K562 (cell line): ENCODE data around the gene STIM1. TPM values are rescaled to one million over a fixed set of nuclear protein-coding genes. Genes with fewer than 3 reads are reported as not detected.

Experiments used
- ARID1B ChIP-seq: fragments of 450-650 bp; IDR thresholded peaks from 2 replicates; pipeline ENCODE4 v1.6.1; 2016; ENCODE audit warnings: antibody characterized with exemption, mild to moderate bottlenecking, inconsistent platforms
- CEBPG ChIP-seq, 3 experiments: fragments of 200-800 bp in 1 of 3; sonication (Bioruptor generic) in 1 of 3; sonication (generic) in 1 of 3; formaldehyde crosslinking in 1 of 3; IDR thresholded peaks in 2 of 3; conservative IDR thresholded peaks in 1 of 3; 2 replicates each; pipeline versions ENCODE4 v1.6.1 to v1.8.0; 2016 to 2022; ENCODE audit warnings: missing compliant biosample characterization in 2 of 3, missing genetic modification characterization in 2 of 3, mild to moderate bottlenecking in 1 of 3, missing genetic modification reagents in 1 of 3
- FOXJ3 ChIP-seq: sonication (generic); formaldehyde crosslinking; IDR thresholded peaks from 2 replicates; pipeline ENCODE4 v1.4.0; 2020; ENCODE audit warnings: mild to moderate bottlenecking, missing genetic modification reagents
- HNRNPH1 ChIP-seq: fragments of 200-400 bp; formaldehyde crosslinking; optimal IDR thresholded peaks from 2 replicates; pipeline ENCODE3; 2017; ENCODE audit warnings: low read depth, mild to moderate bottlenecking, low read length, moderate library complexity
- MCM5 ChIP-seq: fragments of 450-650 bp; IDR thresholded peaks from 2 replicates; pipeline ENCODE4 v1.6.1; 2016; ENCODE audit warnings: low read depth
- TEAD1 ChIP-seq, 2 experiments: fragments of 450-650 bp in 1 of 2; sonication (generic) in 1 of 2; formaldehyde crosslinking; IDR thresholded peaks; 2 replicates each; pipeline versions ENCODE4 v1.4.0 to v1.8.0; 2020 to 2022; ENCODE audit warnings: mild to moderate bottlenecking in 2 of 2, missing genetic modification reagents in 1 of 2
- YY1 ChIP-seq, 3 experiments: IDR thresholded peaks; 2 replicates each; pipeline ENCODE4 v1.6.1; 2011; ENCODE audit warnings: low read length in 2 of 3, mild to moderate bottlenecking in 2 of 3, moderate library complexity in 2 of 3, borderline replicate concordance in 1 of 3, control low read depth in 1 of 3, low read depth in 1 of 3; ENCODE audit not compliant: insufficient read depth in 3 of 3, insufficient replicate concordance in 2 of 3, control insufficient read depth in 1 of 3, insufficient read length in 1 of 3; ENCODE audit errors: extremely low read depth in 1 of 3
- polyA plus RNA-seq, 8 experiments: library from polyadenylated mRNA; depleted of rRNA in 4 of 8; stranded (reverse) in 5 of 8; unstranded in 3 of 8; fragments of >200 nt; fragmentation: Nextera tagmentation in 2 of 8; fragmentation: Illumina TruSeq in 1 of 8; extraction: Ambion mirVana in 2 of 8; extraction: Trizol in 1 of 8; gene quantifications; 2 replicates each; pipeline versions ENCODE4 v1.2.1 to v1.2.3, GENCODE V29; 2011 to 2014; ENCODE audit warnings: inconsistent platforms in 1 of 8, missing spikeins in 1 of 8
- total RNA-seq, 7 experiments: library from RNA; depleted of rRNA in 6 of 7; stranded (reverse); fragments of >200 nt in 6 of 7; fragmentation: Illumina TruSeq in 2 of 7; extraction: Trizol in 2 of 7; gene quantifications; 2 replicates each; pipeline versions ENCODE4 v1.2.1 to v1.2.3, GENCODE V29; 2011 to 2021; ENCODE audit warnings: low replicate concordance in 1 of 7
- TF ChIP-seq, protein P1 (sequence below), 2 experiments: fragments of 150-350 bp in 1 of 2; IDR thresholded peaks; 2 replicates each; pipeline ENCODE4 v1.6.1; 2012 to 2016; ENCODE audit warnings: low read depth in 2 of 2, low read length in 2 of 2, mild to moderate bottlenecking in 1 of 2, moderate library complexity in 1 of 2
- TF ChIP-seq, protein P2 (sequence below): sonication (generic); formaldehyde crosslinking; IDR thresholded peaks from 2 replicates; pipeline ENCODE4 v1.8.0; 2022; ENCODE audit warnings: mild to moderate bottlenecking, missing genetic modification reagents
- TF ChIP-seq, protein P3 (sequence below), 2 experiments: fragments of 450-650 bp in 1 of 2; sonication (generic) in 1 of 2; formaldehyde crosslinking in 1 of 2; IDR thresholded peaks in 1 of 2; conservative IDR thresholded peaks in 1 of 2; 2 replicates each; pipeline versions ENCODE4 v1.6.1 to v1.8.1; 2016 to 2023; ENCODE audit warnings: mild to moderate bottlenecking in 2 of 2, moderate library complexity in 2 of 2, inconsistent platforms in 1 of 2, missing genetic modification reagents in 1 of 2

Gene STIM1
- total and polyA plus RNA-seq, 9 of the 15 experiments (the other 6 are each of a cell fraction or from before 2014, with no cell fraction given): 7.7 to 50.5 (median 22.5) TPM

DNA sequence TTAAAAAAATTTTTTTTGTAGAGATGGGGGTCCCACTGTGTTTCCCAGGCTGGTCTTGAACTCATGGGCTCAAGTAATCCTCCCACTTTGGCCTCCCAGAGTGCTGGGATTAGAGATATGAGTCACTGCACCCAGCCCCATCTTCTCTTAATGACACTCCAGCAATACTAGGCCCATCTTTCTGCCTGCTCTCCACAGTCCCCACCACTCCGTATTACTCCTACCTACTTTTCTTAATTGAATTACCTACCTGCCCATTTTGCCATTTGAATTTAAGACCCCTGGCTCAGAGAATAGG is 2.0 kb upstream of the STIM1 start (continued):
- TF ChIP-seq, protein P1, sequence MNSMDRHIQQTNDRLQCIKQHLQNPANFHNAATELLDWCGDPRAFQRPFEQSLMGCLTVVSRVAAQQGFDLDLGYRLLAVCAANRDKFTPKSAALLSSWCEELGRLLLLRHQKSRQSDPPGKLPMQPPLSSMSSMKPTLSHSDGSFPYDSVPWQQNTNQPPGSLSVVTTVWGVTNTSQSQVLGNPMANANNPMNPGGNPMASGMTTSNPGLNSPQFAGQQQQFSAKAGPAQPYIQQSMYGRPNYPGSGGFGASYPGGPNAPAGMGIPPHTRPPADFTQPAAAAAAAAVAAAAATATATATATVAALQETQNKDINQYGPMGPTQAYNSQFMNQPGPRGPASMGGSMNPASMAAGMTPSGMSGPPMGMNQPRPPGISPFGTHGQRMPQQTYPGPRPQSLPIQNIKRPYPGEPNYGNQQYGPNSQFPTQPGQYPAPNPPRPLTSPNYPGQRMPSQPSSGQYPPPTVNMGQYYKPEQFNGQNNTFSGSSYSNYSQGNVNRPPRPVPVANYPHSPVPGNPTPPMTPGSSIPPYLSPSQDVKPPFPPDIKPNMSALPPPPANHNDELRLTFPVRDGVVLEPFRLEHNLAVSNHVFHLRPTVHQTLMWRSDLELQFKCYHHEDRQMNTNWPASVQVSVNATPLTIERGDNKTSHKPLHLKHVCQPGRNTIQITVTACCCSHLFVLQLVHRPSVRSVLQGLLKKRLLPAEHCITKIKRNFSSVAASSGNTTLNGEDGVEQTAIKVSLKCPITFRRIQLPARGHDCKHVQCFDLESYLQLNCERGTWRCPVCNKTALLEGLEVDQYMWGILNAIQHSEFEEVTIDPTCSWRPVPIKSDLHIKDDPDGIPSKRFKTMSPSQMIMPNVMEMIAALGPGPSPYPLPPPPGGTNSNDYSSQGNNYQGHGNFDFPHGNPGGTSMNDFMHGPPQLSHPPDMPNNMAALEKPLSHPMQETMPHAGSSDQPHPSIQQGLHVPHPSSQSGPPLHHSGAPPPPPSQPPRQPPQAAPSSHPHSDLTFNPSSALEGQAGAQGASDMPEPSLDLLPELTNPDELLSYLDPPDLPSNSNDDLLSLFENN (IDR thresholded peaks at IDR 0.05; ENCODE audit: low read depth in 2 of 2, low read length in 2 of 2): no peak
- TF ChIP-seq FOXJ3 (CRISPR knock-in tag) (no peak), CEBPG (CRISPR knock-in tag; IDR thresholded peaks at IDR 0.05) (no peak), CEBPG (tag; conservative IDR thresholded peaks at IDR 0.05 in 1 of 2, IDR thresholded peaks at IDR 0.05 in 1 of 2) (no peak), HNRNPH1 (no peak), TEAD1 (CRISPR knock-in tag; IDR thresholded peaks at IDR 0.05) (no peak), MCM5 (no peak), ARID1B (0 out of 2 replicates have a peak, but pooled peaks have one; percentile 34), YY1 (IDR thresholded peaks at IDR 0.05; ENCODE audit: borderline replicate concordance in 1 of 3, control insufficient read depth in 1 of 3, extremely low read depth in 1 of 3, insufficient read depth in 3 of 3, insufficient read length in 1 of 3, insufficient replicate concordance in 2 of 3, low read depth in 1 of 3, low read length in 2 of 3) (peak in 1 of 3 experiments; percentile 16)
- TF ChIP-seq, protein P2, sequence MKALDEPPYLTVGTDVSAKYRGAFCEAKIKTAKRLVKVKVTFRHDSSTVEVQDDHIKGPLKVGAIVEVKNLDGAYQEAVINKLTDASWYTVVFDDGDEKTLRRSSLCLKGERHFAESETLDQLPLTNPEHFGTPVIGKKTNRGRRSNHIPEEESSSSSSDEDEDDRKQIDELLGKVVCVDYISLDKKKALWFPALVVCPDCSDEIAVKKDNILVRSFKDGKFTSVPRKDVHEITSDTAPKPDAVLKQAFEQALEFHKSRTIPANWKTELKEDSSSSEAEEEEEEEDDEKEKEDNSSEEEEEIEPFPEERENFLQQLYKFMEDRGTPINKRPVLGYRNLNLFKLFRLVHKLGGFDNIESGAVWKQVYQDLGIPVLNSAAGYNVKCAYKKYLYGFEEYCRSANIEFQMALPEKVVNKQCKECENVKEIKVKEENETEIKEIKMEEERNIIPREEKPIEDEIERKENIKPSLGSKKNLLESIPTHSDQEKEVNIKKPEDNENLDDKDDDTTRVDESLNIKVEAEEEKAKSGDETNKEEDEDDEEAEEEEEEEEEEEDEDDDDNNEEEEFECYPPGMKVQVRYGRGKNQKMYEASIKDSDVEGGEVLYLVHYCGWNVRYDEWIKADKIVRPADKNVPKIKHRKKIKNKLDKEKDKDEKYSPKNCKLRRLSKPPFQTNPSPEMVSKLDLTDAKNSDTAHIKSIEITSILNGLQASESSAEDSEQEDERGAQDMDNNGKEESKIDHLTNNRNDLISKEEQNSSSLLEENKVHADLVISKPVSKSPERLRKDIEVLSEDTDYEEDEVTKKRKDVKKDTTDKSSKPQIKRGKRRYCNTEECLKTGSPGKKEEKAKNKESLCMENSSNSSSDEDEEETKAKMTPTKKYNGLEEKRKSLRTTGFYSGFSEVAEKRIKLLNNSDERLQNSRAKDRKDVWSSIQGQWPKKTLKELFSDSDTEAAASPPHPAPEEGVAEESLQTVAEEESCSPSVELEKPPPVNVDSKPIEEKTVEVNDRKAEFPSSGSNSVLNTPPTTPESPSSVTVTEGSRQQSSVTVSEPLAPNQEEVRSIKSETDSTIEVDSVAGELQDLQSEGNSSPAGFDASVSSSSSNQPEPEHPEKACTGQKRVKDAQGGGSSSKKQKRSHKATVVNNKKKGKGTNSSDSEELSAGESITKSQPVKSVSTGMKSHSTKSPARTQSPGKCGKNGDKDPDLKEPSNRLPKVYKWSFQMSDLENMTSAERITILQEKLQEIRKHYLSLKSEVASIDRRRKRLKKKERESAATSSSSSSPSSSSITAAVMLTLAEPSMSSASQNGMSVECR (CRISPR knock-in tag): no peak
- TF ChIP-seq, protein P3, sequence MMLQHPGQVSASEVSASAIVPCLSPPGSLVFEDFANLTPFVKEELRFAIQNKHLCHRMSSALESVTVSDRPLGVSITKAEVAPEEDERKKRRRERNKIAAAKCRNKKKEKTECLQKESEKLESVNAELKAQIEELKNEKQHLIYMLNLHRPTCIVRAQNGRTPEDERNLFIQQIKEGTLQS (IDR thresholded peaks at IDR 0.05): peak; percentile 67
- TF ChIP-seq, protein P3 (CRISPR knock-in tag; conservative IDR thresholded peaks at IDR 0.05): no peak
